Measurements from ENCODE around the gene ASB1. TPM values are rescaled to one million over a fixed set of nuclear protein-coding genes. Genes with fewer than 3 reads are reported as not detected.
A peak's percentile ranks its signal among the peaks of the same experiment; 100 is the strongest.

Gene ASB1
- total RNA-seq, 1 donor = 21.2 TPM

- no peak for DNase-seq (ENCODE audit: low read depth)
- no peak overlapping the region for H3K4me3 ChIP-seq (ENCODE audit: low read depth, low read length)
- no peak for TF ChIP-seq CTCF (IDR thresholded peaks at IDR 0.05; ENCODE audit: insufficient read depth, low read depth, low read length)
Observed at GRCh38 chr2:238473014-238473413, 46.3 kb downstream of the ASB1 start.

- DNase-seq (ENCODE audit: low read depth) = no peak
- no peak for TF ChIP-seq CTCF (IDR thresholded peaks at IDR 0.05; ENCODE audit: insufficient read depth, low read depth, low read length)
- no peak overlapping the region for H3K4me3 ChIP-seq (ENCODE audit: low read depth, low read length)
Observed at GRCh38 chr2:238473523-238473922, 46.8 kb downstream of the ASB1 start.

GRCh38 chr2:238475034-238475433 is 48.3 kb downstream of the ASB1 start:
- no peak for TF ChIP-seq CTCF (IDR thresholded peaks at IDR 0.05; ENCODE audit: insufficient read depth, low read depth, low read length)
- H3K4me3 ChIP-seq (ENCODE audit: low read depth, low read length) = no peak overlapping the region
- no peak for DNase-seq (ENCODE audit: low read depth)

- no peak overlapping the region for H3K4me3 ChIP-seq (ENCODE audit: low read depth, low read length)
- DNase-seq (ENCODE audit: low read depth) = peak; percentile 77
- TF ChIP-seq CTCF (IDR thresholded peaks at IDR 0.05; ENCODE audit: insufficient read depth, low read depth, low read length) = no peak
Observed at GRCh38 chr2:238475566-238475965, 48.8 kb downstream of the ASB1 start.

- no peak for TF ChIP-seq CTCF (IDR thresholded peaks at IDR 0.05; ENCODE audit: insufficient read depth, low read depth, low read length)
- DNase-seq (ENCODE audit: low read depth) = no peak
- H3K4me3 ChIP-seq (ENCODE audit: low read depth, low read length) = no peak overlapping the region
Observed at GRCh38 chr2:238476258-238476657, 49.5 kb downstream of the ASB1 start.

- no peak overlapping the region for H3K4me3 ChIP-seq (ENCODE audit: low read depth, low read length)
- DNase-seq (ENCODE audit: low read depth) = no peak
- no peak for TF ChIP-seq CTCF (IDR thresholded peaks at IDR 0.05; ENCODE audit: insufficient read depth, low read depth, low read length)
Observed at GRCh38 chr2:238478216-238478615, 51.5 kb downstream of the ASB1 start.

- no peak for TF ChIP-seq CTCF (IDR thresholded peaks at IDR 0.05; ENCODE audit: insufficient read depth, low read depth, low read length)
- H3K4me3 ChIP-seq (ENCODE audit: low read depth, low read length) = no peak overlapping the region
- no peak for DNase-seq (ENCODE audit: low read depth)
Observed at GRCh38 chr2:238479847-238480246, 53.1 kb downstream of the ASB1 start.

Data from fibroblast of villous mesenchyme (primary cell).